ENCODE results near the gene DNAJB2.
"Not testable (repeated sequence)": the region's sequence is repeated elsewhere in the genome, so short reads cannot be mapped to it uniquely, and the experiment has no call there.

Gene DNAJB2

DNA sequence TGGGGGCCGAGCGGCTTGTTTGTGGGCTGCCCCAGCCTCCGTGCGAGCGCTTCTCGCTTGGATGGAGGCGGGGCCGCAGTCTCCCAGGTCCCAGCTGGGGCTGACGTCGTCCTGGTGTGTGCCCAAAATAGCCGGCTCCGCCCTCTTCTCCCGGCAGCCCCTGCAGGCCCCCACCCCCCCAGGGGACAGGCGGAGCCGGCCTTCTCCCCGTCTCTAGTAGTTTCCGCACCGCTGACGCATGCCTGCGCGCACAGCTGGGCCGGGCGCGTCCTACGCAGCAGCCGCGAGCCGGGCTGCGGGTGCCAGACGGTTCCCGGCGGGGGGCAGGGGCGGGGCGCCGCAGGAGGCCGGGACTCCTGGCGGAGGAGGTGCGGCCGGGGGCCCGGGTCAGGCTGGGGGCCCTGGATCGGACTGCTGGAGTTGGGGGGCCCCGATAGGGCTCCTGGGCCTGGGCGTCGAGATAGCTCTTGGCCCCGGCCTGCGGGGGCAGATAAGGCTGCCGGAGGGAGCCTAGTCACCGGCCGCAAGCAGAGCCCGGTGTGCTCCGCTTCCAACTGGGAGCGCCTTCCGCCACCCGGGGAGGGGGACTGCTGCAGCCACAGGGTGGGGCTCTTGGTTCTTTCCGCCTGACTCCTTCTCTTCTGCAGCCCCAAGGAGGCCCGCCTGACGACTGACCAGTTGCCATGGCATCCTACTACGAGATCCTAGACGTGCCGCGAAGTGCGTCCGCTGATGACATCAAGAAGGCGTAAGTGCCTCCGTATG, at the start of gene DNAJB2:
Gene DNAJB2, plus strand, starts transcription at position 216 of the 765 bp plus-strand sequence. Its CDS starts 468 bp downstream, at position 684.
- peak; percentile 98 for DNase-seq

DNA sequence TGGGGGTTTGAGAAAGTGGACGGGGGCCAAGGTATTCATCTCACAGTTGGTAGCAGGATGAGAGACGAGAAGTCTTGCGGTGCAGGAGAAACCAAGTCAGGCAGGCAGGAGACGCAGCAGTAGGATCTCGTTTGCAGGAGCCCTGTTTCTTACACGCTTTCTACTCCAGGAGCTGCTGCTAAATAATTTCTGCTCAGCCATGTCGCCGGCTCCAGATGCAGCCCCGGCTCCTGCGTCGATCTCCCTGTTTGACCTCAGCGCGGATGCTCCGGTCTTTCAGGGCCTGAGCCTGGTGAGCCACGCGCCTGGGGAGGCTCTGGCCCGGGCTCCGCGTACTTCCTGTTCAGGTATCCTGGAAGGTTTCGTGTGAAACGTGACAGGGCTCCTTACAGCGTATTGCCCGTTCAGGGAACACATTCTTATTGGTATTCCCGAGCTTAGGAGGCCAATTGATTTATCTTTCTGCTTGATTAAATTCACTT, 49.1 kb upstream of the DNAJB2 start:
- no peak for DNase-seq

DNA sequence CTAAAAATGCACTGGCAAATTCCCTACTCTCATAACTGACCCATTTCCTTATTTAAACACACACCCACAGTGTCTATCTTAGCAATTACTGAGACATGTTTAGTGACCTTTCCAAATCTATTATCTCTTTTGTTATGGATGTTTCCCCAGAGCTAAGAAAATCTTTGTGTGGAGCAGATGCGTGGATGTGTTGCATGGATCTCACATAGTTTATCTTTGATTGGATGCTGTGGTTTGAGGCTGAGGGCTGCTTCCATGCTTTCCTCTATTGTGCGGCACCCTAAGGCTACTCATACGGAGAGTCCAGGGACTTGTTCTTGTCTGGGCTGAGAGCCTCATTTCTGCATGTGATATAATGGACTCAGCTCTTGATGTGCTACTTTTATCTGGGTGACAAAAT, 44.8 kb upstream of the DNAJB2 start:
- DNase-seq, result no peak

DNA sequence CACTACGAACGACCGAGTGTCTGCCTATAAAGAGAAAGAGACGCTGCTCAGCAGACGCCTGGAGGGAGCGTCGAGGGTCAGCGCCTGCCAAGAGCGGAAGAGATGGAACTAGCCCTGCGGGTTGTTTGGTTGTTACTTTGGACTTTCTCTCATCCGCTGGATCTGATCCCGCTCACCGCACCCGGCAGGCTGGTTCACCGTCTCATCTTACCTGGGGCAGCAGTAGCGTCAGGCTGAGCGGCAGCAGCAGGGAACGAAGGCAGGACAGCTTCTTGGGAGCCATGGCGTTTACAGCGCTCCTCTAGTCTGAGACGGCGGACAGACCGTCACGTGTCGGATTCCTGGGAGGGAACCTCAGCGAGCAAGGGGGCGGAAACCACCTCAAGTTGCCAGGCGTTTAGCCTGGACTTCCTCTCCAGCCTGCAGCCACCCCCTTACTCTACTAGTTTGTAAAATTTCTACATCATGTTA, 35.8 kb upstream of the DNAJB2 start:
- DNase-seq, result no peak

DNA sequence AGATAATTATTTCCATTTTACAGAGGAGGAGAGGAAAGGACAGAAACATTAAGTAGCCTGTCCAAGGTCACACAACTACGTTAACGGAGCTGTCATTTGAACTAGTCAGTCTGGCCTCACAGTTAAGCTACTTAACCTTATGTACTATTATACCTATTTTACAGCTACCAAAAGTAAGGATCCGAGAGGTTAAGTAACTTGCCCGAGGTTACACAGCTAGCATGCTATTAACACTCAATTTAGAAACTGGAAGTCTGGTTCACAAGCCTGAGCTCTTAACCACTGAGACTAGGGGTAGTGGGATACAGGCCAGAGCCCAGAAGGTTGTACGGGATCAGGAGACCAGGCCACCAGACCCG, 34.4 kb upstream of the DNAJB2 start:
- DNase-seq, result no peak

DNA sequence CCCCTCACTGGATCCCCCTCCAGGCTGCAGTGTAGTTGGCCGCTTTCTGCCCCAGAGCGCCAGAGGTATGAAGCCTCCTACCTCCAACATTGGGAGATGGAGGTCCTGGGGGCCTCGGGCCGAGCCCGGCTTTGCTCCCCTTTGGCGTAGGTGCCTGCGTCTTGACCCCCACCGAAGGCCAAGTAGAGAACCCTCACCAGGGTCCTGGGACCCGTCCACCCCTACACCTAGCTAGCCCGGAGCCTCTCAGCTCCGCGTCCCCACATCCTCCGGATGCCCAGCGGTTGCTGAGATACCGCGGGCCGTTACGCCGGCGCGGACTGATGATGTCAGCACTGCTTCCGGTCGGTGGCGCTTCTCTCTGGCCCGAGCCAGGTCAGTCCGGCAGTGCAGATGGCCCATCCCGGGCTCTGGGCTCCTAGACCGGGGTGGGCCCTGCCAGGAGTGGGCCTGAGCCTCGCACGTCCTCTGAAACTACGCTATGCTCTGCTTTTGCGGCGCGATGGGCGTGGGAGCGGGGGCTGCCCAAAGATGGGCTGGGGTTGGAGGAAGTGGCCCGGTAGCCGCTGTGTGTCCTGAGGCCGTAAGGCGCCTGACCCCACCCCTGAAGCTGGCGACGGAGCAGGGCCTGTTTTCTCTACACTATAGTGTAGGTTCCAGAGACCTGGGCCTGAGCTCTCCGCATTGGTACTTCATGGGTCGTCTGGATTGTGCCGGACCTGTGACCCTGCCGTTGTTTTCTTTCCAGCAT, 33.8 kb upstream of the DNAJB2 start, which contains the start of the genes GLB1L and STK16:
Gene GLB1L, minus strand, starts transcription at position 297 of the 751 bp plus-strand sequence. CDS start 1,871 bp downstream, outside the sequence.
Gene STK16, plus strand, starts transcription at position 332 of the 751 bp plus-strand sequence. CDS start 521 bp downstream, outside the sequence.
- peak; percentile 82 for DNase-seq

DNA sequence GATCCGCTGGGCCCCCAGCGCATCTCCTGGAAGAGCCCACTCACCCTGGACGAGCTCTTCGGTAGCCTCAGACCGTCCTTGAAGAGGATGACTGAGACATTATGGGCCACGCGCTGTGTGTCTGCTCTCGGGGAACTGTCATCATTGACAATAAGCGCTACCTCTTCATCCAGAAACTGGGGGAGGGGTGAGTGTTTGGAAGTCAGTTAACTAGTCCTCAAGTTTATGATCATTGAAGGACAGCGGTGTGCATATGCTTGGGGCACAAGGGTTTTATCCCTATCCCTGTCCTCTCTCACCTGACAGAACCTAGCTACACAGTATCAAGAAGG, 33.3 kb upstream of the DNAJB2 start:
- no peak for DNase-seq

DNA sequence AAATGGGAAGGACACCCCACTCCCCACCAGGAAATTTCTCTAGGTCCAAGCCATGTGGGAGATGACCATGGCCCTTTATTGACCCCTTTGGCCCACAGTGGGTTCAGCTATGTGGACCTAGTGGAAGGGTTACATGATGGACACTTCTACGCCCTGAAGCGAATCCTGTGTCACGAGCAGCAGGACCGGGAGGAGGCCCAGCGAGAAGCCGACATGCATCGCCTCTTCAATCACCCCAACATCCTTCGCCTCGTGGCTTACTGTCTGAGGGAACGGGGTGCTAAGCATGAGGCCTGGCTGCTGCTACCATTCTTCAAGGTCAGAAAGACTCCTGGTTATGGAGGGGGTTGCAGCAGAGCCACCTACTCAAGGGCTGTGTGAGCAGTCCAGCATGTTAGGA, 32.6 kb upstream of the DNAJB2 start:
- DNase-seq, result no peak

DNA sequence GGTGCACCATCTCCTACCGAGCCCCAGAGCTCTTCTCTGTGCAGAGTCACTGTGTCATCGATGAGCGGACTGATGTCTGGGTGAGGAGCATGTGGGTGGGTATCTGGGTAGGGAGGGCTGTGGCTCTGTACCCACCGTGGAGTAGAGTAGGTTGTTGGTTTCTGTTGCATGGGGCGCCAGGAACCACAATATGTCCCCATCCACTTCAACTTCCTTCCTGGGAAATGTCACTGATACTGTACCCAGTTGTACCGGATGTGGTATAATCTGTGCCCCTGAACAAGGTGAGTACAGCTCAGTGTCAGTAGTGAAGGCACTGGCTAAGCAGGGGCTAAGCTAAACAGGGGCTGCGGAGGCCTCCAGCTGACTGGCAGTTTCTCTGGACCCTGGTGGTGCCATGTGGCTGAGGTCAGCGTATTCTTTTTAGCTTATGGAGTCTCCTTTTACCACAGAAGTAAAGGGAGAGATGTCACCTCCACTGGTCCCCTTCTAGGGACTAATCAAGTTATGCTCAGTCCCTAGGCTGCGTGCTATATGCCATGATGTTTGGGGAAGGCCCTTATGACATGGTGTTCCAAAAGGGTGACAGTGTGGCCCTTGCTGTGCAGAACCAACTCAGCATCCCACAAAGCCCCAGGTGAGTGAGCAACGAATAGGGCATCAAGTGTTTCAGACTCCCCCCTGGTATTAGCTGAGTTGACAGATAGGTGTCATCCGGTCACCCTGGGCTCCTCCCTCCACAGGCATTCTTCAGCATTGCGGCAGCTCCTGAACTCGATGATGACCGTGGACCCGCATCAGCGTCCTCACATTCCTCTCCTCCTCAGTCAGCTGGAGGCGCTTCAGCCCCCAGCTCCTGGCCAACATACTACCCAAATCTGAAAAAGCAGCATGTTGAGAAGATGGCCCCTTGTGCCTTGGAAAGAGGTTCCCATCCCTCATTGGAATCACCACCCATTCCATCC, 31.2 kb upstream of the DNAJB2 start:
- no peak for DNase-seq

DNA sequence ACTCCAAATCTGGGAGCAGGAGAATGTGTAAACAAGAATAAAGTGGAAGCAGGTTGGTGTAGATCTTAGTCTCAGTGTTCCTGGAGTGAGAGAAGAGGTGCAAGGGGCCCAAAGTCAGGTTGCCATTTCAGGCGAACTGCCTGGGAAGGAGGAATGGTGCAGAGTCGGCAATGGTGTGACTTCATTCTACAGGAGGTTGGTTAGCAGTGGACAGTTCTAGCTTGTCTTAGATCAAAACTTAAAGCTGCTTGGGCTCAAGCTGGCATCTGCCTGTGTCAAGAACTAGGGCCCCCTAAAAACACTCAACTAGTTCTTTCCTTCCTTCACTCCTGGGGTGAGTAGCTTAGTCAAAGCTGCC, 30.3 kb upstream of the DNAJB2 start:
- DNase-seq, result no peak

DNA sequence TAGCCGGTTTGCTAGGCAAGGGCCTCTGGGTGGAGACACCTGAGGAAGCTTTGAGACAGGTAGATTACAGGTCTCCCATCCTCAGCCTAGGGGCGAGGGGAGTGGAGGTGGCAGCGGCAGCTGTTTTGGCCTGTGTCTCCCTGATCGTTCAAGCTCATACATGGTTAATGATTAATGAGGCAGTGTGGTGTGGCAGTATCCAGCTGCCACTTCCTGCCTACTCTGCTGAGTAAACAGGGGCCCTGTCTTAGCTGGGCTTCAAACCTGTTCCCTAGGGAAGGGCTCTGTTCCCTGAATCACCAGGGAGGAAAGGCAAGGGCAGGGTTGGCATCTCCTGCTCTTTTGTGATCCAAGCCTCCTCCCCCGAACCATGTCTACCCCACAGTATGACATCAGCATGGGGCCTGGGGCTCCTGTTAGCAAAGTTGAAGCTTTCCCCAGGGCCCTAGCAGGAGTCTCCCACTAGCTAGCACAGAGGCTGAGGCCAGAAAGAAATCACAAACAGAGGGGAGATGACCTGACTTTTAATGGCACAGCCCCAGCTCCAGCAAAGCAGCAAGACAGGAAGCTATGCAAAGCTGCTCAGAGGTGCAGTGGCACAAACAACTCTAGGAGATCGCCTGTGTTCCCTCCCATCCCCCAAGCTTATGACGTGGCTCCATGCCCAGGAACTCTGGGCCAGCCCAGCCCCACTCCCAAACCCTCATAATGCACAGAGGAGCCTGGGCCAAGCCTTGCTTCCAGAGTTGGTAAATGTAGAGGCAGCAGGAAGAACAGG, 29.8 kb upstream of the DNAJB2 start:
- no peak for DNase-seq

DNA sequence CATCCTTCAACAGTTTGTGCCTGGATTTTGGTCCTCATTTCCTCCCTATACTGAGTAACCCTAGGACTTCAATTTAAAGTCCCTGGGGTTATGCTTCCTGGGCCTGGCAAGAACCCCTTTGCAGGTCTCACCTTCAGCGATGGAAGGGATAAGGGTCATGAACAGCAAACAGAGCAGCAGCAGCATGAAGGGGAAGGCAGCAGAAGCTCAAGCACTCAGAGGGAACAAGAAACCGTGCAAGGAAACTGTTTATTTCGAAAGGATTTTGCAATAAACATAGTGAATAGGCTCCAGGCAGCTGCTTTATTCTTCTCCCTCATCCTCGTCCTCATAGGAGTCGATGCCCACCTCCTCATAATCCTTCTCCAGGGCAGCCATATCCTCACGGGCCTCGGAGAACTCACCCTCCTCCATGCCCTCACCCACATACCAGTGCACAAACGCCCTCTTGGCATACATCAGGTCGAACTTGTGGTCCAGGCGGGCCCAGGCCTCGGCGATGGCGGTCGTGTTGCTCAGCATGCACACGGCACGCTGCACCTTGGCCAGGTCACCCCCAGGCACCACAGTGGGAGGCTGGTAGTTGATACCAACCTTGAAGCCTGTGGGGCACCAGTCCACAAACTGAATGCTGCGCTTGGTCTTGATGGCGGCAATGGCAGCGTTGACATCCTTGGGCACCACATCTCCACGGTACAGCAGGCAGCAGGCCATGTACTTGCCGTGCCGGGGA, 29.0 kb upstream of the DNAJB2 start:
- no peak for DNase-seq

DNA sequence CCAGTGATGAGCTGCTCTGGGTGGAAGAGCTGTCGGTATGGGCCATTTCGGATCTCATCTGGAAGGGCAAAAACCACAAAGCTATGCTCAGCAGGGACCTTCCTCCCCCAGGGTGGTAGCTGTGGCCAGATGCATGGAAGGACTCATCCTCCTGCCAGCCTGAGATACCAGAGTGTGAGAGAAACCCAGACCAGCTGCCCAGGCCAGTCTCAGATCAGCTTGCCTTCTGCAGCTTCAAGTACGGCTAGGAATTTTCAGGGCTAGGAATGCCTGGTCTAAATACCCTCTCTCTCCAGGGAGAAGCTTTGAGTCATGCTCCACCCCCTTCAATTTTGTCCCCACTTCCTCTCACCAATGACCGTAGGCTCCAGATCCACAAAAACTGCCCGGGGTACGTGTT, 27.5 kb upstream of the DNAJB2 start:
- no peak for DNase-seq

DNA sequence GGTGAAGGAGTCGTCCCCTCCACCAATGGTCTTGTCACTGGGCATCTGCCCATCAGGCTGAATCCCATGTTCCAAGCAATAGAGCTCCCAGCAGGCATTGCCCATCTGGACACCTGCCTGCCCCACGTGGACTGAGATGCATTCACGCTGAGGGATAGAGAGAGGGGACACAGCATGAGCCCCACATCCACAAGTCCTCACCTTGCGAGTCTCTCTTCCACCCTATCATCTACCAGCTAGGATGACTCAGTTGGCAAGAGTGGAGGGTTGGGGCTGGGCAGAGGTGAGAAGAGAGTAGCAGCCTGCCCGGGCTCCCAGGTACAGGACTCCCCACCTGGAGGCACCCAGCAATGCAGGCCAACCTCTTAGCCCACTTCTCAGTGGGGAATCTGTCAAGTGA, 27.1 kb upstream of the DNAJB2 start:
- no peak for DNase-seq

DNA sequence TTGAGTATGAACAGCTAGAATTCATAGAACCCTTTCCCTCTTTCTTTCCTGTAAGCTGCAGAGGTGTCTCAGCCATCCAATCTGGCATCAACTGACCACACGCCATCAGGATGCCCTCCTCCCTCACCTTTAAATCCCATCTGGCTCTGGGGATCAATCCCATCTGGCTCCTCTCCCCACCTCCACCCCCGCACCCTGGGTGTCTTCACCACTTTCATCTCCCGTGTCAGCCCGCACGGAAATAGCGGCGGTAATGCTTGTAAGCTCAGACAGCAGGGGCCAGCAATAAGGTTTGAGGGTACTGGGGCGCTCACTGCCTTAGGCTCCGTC, 26.6 kb upstream of the DNAJB2 start:
- DNase-seq, result no peak

DNA sequence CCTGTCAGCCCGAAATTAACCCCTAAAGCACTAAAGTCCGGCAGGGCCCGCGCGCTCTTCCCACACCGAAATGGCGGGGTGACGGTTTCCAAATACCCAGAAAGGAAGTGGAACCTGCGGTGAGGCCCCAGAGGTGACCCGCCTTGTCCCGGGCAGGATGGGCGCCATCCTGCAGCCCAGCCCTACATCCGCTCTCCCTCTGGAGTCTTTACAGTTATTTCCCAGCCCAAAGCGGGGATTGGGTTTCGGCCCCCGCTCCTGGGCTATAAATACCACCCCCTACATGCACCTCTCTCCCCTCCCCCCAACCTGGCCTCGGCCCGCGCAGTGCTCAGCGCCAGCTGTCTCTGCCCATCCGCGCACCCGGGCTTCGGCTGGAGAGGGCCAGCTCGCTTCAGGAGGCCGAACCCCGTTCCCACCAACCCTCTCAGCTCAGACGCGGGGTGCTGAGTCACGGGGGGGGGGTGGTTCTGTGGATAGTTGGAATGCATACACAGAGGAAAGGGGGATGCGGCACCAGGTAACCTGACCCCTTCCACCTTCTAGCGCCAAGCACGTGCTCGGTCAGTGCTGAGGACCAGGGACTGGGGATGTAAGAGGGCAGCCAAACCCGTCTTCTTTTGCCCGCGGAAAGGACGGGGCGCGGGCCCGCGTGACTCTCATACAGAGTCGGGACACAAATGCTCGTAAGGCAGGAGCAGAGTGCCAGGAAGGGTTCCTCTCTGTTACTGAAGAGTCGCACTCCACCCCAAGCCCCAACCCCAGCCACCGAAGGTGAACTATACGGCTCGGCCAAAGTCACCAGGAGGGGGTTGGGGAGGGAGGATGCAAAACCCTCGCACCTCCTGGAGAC, 26.0 kb upstream of the DNAJB2 start, which contains the start of gene TUBA4B:
Gene TUBA4B, plus strand, starts transcription at position 344 of the 853 bp plus-strand sequence. Its CDS starts 165 bp downstream, at position 509.
- DNase-seq, result no peak

DNA sequence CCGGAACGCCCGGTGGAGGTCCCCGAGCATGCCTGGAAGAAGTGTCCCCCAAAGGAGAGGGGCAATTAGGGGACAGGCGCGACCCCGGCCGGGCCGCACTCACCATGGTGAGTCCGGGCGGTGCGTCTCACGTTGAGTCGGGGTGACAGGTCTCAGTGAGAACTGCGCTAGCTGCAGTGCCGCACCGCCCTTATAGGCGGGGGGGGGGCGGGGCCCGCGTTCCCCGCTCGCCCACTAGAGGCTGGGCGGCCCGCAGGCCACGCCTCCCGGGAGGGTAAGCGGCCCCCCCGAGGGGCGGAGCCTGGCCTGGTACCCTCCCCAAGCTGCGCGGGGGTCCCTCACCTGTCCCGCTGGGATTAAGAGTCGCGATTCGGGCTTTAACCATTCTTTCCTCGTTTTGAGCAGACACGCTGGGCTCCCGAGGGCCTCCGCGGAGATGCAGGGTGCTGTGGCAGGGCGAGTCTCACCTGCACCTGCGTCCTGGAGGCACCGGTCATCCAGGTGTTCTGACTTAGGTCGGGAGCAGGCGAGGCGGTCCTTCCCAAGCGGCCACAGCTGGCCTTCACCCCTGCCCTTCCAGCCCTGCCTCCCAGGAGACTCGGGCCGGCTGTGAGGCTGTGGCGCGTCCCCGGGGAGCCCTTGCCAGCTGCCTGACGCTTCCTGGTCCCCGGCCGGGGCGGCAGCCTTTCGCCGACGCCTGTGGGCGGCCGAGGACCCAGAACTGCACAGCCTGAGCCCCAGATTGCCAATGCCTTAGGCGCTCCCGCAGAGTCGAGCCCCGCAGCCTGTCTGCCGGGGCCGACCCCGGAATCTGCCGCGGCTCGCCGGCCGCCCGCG, 25.2 kb upstream of the DNAJB2 start, which contains the start of gene TUBA4A:
Gene TUBA4A, minus strand, starts transcription at position 166 of the 837 bp plus-strand sequence. Its CDS starts 60 bp downstream, at position 106.
- DNase-seq, result peak; percentile 89

DNA sequence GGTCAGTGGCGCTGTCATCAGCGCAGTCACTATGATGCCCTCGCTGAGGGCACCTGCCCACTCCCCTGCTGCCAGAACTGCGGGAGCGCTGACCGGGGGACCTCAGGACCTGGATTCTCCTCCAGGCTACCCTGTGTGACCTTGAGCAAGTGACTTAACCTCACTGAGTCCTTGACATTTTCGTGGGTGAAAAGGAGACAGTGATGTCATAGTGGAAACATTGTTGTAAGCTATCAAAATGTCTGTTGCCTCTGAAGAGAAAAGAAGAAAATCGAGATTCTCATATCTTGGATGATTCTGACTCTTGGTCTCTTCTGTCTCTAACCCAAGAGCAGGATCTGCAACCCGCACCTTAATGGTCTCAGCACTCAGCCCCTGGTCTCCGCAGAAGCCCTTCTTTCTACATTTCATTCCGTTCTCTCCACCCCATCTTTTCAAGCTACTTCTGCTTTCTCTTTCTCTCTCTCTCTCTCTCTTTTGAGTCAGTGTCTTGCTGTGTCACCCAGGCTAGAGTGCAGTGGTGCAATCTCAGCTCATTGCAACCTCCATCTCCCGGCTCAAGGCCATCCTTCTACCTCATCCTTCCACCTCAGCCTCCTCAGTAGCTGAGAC, 24.5 kb upstream of the DNAJB2 start:
- no peak for DNase-seq

DNA sequence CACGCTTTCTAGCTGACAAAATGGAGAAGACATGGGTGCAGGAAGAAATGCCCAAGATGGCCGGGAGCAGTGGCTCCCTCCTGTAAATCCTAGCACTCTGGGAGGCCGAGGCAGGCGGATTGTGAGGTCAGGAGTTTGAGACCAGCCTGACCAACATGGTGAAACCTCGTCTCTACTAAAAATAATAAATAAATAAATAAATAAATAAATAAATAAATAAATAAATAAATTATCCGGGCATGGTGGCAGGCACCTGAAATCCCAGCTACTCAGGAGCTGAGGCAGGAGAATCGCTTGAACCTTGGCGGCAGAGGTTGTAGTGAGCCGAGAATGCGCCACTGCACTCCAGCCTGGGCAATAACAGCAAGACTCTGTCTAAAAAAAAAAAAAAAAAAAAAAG, 20.2 kb upstream of the DNAJB2 start:
- DNase-seq, result not testable (repeated sequence)

Data from activated CD4-positive, alpha-beta T cell treated with anti-CD3 and anti-CD28 coated beads for 1 hour (primary cell).